GF-D8 (cell line): ENCODE results near the gene PAAF1.
"Not testable (repeated sequence)": the region's sequence is repeated elsewhere in the genome, so short reads cannot be mapped to it uniquely, and the experiment has no call there.

Experiments
- DNase-seq: peaks from one replicate; lab custom pipeline; 2025; lab: John Stamatoyannopoulos, UW

Gene PAAF1

GRCh38 chr11:73876424-73877310 is at the start of gene PAAF1, which contains the start of gene COA4:
PAAF1 (plus strand) TSS chr11:73876999; CDS start chr11:73877022, 23 bp downstream.
COA4 (minus strand) TSS chr11:73876846; CDS start chr11:73873378, 3,468 bp downstream.
- DNase-seq: peak; percentile 95

- no peak for DNase-seq
Observed at GRCh38 chr11:73830261-73830660, 46.5 kb upstream of the PAAF1 start.

- no peak for DNase-seq
Observed at GRCh38 chr11:73833067-73833466, 43.7 kb upstream of the PAAF1 start.

- DNase-seq: no peak
Observed at GRCh38 chr11:73838443-73839122, 38.2 kb upstream of the PAAF1 start.

- no peak for DNase-seq
Observed at GRCh38 chr11:73839123-73839457, 37.7 kb upstream of the PAAF1 start.

GRCh38 chr11:73851046-73851764 is 25.6 kb upstream of the PAAF1 start:
- peak; percentile 39 for DNase-seq

- no peak for DNase-seq
Observed at GRCh38 chr11:73852049-73852448, 24.8 kb upstream of the PAAF1 start.

GRCh38 chr11:73854680-73855079 is 22.1 kb upstream of the PAAF1 start:
- no peak for DNase-seq

GRCh38 chr11:73856031-73856567 is 20.7 kb upstream of the PAAF1 start:
- DNase-seq: no peak

GRCh38 chr11:73859671-73860070 is 17.1 kb upstream of the PAAF1 start:
- no peak for DNase-seq

- DNase-seq: no peak
Observed at GRCh38 chr11:73860202-73860601, 16.6 kb upstream of the PAAF1 start.

- DNase-seq: no peak
Observed at GRCh38 chr11:73862986-73863385, 13.8 kb upstream of the PAAF1 start.

- no peak for DNase-seq
Observed at GRCh38 chr11:73866095-73866579, 10.7 kb upstream of the PAAF1 start.

GRCh38 chr11:73866586-73866996 is 10.2 kb upstream of the PAAF1 start:
- DNase-seq: no peak

- DNase-seq: no peak
Observed at GRCh38 chr11:73869332-73869949, 7.4 kb upstream of the PAAF1 start.

GRCh38 chr11:73870261-73870660 is 6.5 kb upstream of the PAAF1 start:
- no peak for DNase-seq

- DNase-seq: no peak
Observed at GRCh38 chr11:73872749-73873357, 3.9 kb upstream of the PAAF1 start.

- no peak for DNase-seq
Observed at GRCh38 chr11:73875380-73875779, 1.4 kb upstream of the PAAF1 start.

- DNase-seq: no peak
Observed at GRCh38 chr11:73875840-73876239, 959 bp upstream of the PAAF1 start.

GRCh38 chr11:73878771-73879170 is 2.0 kb downstream of the PAAF1 start:
- DNase-seq: no peak

- not testable (repeated sequence) for DNase-seq
Observed at GRCh38 chr11:73880449-73880848, 3.6 kb downstream of the PAAF1 start.
